ENCODE measurements around the gene UCK2.

DNA sequence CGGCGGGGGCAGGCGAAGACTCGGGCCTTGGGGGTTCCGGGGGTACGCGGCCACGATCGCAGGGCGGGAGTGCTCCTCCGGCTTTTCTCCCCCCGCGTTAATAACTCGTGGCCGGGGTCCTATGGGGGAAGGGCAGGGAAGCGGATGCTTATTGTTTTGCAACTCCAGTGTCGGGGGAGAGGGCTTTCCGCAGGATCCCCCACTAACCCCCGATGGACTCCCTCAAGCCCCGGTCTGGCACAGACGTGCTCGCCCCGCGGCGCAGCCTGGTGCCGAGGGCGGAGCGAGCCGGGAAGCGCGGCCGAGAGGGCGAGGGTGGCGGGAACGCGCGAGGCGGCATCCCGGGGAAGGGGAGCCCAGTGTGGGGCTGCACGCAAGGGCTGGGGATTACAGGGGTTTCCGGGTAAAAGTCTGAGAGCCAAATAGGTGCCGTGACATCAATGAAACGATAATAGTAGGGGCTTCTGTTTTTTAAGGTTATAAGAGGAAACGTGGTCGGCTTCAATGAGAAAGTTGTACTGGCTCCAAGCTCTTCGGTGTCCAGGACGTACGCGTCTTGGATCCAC lies 772 bp downstream of the UCK2 start:
- no peak for TF ChIP-seq EP300 (IDR thresholded peaks at IDR 0.05; ENCODE audit: borderline replicate concordance in 1 of 2, low read depth in 2 of 2, low read length in 2 of 2)
- TF ChIP-seq RXRA (IDR thresholded peaks at IDR 0.05; ENCODE audit: insufficient read depth, low read depth, low read length) = no peak

Measured in H1 (cell line).